ENCODE results near the gene SIPA1L3. TPM values are rescaled to one million over a fixed set of nuclear protein-coding genes. Genes with fewer than 3 reads are reported as not detected.
"Not testable (repeated sequence)": the region's sequence is repeated elsewhere in the genome, so short reads cannot be mapped to it uniquely, and the experiment has no call there.

Gene SIPA1L3
- total RNA-seq, 1 donor from 2014 or later, result 16.1 TPM

DNA sequence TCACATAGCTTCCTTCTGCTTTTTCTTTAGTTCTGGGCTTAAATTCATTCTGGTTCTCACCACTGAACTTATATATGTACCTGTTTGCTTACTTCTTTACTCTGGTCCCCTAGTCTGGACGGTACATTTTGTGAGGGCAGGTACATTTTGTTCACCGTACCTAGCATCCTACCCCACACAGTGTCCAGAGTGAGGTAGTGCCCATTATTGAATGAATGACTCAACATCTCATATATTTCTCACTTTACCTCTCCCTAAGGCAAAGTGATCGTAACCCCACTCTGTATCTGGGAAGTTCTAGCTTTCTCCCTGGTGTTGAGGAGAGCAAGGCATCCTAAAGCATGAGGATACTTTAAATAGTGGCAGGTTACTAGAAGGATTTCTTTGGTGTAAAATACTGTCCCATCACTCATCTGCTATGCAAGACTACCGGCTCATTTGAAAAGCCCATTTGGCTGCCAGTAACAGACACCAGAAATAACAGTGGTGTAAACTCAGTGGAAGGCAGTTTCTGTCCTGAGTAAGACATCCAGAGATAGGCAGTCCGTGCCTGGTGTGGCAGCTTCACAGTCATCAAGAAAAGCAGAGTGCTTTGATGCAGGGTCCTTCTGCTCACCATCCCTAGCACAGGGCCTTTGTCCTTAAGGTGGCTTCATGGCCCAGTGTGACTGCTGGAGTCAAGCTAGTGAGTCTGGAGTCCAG lies 111.8 kb downstream of the SIPA1L3 start:
- no peak for DNase-seq (ENCODE audit: low spot score)

DNA sequence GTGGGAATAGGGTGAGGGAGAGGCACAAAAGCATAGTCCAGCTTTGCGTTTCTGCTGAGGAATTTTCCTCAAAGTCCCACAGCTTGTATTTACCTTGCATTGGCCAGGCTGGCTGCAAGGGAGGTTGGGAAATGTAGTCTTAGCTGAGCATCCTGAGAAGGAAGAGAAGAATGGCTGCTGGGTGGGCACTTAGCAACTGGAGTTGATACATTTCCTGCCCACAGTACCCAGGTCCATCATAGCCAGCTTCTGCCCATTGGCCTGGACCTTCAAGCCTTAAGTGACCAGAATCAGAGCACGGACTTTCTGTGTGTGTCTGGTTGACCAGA lies 112.4 kb downstream of the SIPA1L3 start:
- DNase-seq (ENCODE audit: low spot score), result no peak

DNA sequence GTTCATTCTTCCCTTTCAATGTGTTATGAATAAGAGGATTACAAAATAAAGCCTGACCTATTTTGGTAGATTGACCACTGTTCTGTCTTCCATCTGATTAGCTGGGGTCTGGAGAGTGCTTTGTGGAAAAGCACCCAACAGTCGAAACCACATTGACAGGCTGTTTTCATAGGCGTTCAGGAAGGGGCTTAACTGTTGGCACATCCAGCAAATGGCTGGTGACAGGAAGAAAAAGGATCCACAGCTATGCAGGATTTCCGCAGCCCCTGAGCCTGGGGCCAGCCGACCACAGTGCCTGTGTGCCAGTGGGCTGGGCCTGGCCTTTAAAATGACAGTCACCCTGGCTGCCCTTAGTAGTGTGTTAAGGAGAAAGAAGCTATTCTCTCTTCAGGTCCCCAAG lies 113.3 kb downstream of the SIPA1L3 start:
- no peak for DNase-seq (ENCODE audit: low spot score)

DNA sequence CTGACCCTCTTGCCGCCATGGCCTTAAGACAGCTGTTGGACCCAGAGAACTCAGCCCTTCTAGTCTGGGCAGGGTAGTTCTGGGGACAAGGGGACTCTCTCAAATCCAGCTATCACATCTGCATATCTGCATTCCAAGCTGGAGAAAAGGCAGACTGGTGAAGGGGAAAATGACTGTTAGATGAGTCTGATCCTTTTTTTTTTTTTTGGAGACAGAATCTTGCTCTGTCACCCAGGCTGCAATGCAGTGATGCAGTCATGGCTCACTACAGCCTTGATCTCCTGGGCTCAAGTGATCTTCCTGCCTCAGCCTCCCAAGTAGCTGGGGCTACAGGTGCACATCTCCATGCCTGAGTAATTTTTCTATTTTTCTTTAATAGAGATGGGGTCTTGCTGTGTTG lies 114.3 kb downstream of the SIPA1L3 start:
- no peak for DNase-seq (ENCODE audit: low spot score)

DNA sequence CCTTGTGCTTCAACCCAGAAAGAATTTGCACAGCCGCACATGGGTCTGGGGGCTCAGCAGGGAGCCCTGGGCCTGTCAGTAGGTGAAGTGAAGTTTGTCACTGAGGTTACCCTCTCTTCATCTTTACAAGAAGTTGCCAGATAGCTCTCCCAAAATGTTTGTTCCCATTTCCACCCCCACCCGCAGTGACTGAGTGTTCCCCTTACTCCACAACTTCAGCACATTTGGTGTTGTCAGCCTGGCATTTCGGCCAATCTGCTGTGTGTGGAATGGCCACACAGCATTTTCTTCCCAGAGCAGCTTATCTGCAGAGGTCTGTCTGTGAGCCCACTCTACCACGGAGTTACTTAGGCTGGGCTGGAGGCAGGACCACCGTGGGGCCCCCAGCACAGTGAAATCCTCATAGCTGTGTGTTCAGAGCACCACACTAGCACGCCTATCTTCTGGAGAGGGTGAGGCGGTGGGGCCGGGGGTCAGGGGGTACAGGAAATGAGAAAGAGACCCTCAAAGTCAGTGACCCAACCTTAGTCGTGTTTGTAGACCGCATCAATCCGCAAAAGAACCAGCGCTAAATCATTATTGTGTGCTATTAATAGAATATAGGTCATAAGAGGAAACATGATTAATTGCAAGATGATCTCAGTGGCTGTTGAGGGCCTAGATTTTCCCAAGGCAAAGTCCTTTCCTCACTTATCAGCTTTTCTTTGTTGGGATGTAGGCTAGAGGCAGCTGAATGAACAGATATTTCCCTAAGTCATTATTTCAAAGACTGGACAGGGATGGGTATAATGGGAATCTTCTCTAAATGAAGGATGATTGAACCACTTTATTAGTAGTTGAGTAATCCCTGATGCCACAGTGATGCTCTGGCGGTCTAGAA lies 116.0 kb downstream of the SIPA1L3 start:
- no peak for DNase-seq (ENCODE audit: low spot score)

DNA sequence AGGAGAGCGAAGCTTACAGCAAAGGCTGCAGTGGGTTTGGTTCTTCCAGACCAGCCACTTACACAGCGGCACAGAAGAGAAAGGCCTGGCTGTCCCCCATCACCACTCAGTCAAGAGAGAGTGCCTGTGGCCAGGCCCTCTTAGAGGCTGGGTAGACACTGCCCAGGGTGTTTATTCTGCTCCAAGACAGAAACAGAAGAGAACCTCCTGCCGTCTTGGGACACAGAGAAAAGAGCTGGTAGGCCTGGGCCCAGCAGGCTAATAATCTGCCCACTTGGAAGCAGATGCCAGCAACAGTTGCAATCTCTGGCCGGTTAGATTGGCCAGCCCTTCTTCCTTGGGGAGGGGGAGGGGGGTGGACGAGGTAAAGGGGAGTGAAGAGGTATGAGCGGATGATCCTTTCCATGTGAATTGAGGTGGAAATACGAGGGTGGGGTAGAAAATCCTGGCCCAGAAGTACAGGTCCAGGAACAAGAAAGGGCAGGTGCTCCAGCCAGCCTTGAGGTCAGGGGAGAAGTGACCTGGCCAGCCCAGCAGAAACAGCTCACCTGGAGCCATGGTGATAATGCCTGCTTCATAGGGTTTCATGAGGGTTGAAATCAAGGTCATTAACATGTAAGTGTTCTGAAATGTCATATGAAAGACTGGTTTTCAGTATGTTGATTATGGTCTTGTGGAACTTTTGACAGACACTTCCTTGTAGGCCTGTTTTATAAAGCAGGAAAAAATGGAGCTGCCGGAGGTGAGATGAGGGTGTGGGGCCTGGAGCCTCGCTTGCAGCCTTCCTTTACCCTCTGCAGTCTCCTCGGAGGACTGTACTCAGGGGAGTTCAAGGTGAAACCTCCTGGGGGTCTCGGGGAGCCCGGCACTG lies 116.9 kb downstream of the SIPA1L3 start:
- no peak for DNase-seq (ENCODE audit: low spot score)

DNA sequence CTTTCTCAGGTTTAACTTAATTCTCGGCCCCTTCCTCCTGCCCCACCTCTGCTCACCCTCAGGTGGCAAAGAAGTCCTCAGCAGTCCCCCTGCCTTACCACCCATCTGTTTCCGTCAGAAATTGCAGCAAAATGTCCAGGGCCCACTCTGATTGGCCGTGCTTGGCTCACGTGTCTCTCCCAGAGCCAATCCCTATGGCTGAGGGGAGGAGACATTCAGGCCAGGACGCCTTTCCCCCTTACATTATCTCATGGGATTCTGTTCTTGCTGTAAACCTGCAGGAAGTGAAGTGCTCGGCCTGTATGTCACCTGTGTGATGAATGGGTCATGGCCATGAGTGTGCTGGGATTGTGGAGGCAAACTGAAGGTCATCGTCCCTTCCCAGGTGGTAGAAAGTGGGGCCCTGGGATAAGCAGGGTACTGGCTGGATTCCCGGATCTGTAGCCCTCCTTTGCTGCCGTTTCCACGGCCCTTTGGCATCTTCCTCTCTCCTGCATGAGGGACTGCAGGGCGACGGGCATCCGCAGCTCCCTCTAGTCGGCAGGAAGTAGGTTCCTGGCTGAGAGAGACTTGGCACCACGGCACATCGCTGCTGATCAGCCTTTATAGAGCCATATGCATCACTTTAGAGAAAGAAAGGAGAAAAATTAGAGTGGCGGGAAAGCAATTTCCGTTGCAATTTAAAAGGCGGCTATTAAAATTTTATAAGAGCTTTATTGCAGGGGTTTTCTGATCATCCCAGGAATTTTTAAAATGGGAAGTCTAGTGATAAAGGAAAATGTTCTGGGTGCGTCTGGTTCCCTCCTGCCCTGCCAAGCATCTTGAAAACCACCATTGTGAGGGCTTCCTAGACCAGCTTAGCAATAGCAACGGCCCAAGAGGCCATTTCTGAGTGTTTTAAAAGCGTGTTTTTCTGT lies 118.2 kb downstream of the SIPA1L3 start:
- DNase-seq (ENCODE audit: low spot score), result no peak

DNA sequence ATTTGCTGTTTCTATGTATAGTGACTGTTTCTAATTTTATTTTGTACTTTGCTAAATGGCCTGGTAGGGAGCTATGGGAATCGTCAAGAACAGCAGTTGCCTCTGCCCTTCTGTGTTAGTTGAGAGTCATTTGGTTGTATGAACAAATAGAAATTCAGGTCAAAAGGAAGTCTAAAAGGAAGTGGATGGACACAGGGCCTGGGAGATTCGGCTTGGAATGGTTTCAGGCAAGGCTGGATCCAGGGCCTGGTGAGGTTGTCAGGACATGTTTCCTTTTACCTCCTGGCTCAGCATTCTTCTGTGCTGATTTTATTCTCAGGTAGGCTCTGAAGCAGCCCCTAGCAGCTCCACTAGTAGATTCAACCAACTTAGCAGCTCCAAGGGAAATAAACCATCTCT lies 118.9 kb downstream of the SIPA1L3 start:
- DNase-seq (ENCODE audit: low spot score), result no peak

DNA sequence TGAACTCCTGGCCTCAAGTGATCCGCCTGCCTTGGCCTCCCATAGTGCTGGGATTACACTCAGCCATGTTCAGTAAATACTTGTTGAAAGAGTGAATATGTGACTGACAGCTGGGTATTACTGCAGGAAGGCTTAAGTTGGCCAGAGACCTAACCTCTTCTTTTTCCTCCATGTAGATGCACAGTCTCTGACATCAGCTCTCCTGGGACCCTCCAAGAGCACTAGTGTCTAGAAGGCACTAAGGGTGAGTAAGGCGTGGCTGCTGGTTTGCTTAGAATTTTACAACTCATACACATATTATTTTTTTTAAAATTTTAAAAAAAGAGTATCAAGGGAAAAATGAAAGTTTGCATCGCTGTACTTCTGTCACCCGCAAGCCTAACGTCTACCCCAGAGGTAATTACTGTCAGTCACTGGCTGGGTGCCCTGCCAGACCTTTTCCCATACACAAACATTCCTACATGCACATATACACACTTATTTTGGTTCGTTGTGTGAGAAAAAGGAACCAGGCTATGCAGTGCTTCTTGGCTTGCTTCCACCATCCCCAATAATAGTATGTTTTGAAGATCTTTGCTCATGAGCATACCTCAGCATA lies 122.0 kb downstream of the SIPA1L3 start:
- DNase-seq (ENCODE audit: low spot score), result no peak

DNA sequence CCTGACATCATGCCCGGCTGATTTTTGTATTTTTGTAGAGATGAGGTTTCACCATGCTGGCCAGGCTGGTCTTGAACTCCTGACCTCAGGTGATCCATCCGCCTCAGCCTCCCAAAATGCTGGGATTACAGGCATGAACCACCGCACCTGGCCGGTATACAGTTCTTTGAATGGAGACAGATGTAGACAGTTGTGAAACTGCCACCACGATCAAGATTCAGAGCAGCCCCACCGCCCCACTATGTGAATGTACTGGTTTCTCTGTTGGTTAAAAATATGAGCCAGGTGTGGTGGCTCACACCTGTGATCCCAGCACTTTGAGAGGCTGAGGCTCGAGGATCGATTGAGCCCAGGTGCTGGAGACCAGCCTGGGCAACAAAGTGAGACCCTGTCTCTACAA lies 123.0 kb downstream of the SIPA1L3 start:
- DNase-seq (ENCODE audit: low spot score), result not testable (repeated sequence)

DNA sequence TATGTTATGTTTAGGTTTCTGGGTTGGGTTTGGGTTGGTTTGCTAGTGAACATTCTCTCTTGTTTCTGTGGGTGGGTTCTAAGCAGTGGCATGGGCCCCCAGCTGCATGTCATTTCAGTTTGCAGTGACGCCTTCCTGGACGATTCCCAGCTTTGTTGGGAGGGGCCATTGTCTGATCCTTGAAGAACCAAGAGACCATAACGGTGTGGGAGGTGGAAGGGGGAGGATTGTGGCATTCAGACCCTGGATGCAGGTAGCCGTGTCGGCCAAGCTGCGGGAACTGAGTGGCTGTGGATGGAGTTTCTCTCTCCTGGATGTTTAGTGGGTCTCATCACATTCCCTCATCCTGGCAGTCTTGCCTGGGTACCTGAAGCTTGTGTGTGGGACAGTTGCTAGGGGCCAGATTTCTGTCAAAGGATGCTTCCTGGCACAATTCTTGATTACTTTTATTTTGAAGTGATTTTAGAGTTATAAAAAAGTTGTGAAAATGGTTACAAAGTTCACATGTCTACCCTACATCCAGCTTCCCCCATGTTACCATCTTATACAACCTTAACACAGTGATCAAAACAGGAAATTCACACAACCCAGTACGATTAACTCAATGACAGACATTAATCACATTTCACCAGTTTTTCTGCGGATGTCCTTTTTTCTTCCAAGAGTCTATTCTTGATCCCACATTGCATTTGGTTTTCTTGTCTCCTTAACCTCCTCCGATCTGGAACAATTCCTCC lies 123.8 kb downstream of the SIPA1L3 start:
- no peak for DNase-seq (ENCODE audit: low spot score)

DNA sequence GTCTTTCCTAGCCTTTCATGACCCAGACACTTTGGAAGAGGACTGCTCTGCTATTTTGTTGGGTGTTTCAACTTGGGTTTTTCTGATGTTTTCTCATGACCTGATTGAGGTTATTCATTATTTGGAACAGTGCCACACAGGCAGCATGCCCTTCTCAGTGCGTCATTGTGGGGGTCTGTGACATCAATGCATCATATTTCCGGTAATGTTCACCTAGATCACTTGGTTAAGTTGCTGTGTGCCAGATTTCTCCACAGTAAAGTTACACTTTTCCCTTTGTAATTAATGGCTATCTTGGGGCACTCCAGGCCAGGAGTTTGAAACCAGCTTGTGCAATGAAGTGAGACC lies 124.4 kb downstream of the SIPA1L3 start:
- no peak for DNase-seq (ENCODE audit: low spot score)

DNA sequence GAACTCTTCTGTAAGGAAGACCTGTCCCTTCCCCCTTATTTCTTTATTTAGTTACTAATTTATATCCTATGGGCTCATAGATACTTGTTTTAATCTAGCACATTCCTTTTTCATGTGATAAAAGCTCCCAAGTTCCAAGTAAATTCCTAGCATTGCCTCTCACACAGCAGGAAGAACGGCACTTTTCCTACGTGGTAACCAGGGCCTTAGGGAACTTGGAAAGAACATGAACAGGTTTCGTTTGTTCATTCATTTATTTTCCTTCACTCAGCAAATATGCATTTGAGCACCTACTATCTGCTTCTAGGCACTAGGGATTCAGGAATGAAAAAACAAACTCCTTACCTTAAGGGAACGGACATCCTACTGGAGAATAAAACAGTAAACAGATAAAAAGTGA lies 125.1 kb downstream of the SIPA1L3 start:
- no peak for DNase-seq (ENCODE audit: low spot score)

DNA sequence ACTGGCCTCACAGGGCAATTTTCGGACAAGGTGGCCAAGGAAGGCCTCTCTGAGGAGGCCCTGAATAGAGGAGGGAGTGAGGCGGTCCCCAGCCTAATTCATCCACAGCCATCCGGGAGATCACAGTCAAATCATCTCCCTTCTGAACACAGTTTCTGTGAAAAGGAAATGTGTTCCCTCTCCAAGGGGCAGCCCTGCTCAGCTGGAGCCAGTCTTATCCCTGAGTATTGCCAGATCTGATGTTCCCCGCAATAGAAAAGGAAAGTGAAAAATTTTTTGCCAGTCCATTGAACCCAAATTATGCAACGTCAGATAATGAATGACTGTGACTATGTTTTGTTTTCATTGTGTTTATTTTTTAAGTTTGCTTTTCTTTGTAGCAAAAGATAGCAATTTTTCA lies 125.9 kb downstream of the SIPA1L3 start:
- no peak for DNase-seq (ENCODE audit: low spot score)

DNA sequence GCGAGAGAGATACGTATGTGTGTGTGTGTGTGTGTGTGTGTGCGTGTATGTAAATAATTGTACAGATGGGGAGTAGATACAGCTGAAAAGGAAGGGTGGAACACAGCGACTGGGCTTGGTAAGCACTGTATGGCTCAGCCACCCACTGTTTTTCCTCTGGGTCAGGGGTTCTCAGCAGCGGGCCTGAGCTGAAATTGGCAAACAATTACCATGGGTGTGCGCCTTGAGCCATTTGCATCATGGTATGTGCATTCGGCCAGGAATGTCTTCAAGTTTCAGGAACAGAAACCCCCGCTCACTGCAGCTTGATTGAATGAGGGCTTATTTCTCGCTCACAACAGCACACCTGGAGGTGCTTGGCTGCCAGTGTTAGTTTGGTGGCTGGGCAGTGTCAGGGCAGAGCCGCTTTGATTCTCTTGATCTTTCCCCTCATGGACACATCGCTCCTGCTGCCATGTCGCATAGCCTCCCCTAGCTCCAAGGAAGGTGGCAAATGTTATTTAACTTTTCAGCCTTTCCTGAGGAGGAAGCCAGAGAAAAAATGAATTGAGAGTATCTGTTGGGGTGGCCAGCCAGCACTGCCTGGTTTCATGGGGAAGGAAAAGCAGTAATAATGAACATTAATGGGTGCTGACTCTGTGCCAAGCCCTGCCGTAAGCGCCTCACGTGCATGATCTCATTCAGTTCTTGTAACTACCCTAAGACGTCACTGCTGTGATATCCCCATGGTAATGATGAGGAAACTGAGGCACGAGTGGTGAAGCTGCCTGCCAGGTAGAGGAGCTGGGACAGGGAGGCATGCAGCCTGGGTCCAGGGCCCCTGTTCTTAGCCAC lies 126.9 kb downstream of the SIPA1L3 start:
- DNase-seq (ENCODE audit: low spot score), result no peak

DNA sequence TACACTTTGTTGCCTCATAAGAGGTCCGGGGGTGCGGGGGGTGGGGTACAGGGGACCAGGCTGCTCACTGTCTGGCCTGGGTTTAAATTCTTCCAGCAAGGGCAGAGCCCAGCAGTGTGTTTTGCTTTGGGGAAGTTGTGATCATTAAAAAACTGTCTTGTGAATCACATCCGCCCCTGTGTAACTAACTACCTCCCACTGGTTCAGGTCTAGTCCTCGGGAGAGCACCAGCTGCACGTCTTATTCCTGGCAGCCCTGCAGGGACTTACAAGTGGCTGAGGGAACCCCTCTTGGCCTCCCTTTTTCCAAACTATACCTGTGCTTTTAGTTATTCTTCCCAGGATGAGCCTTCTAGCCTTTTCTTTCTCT lies 127.5 kb downstream of the SIPA1L3 start:
- DNase-seq (ENCODE audit: low spot score), result no peak

DNA sequence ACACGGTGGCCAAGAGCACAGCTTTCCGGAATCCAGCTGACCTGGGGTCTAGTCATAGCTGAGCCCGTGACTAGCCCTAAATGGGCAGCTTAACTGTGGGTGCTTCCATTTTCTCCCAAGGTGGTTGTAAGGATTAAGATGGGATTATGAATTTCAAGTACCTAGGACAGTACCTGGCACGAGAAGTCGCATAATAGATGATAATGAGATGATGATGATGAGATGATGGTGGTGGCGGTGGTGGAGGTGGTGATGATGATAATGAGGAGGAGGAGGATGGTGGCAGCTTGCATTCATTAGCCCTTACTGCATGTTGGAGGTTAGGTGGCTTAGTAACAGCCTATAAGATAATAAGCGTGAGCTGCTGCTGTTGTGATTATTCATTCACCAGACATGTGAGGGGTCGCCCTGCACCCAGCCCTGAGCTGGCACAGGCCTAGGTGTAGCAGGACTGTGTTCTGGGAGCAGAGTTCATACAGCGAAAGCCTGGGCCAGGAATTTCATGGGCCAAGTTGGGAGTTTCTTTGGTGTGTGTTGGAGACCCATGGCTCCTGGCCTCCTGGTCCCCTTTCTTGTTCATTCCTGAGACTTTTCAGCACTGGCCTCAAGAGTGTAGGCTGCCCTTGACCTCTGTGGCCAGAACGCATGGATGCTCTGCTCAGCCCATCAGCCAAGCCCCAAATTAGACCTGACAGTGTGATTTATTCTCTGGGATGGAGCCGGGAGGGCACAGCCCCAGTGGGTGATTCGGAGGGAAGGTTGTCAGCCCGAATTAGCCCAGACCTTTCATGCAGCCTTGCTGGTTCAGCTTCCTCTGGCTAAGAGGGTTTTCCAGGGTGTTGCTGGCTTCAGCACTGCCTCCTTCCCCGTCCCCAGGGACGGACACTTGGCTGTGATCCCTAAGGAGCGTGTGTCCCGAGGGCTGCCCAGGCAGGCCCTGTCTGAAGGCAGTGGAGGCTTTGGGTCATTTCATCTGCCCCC lies 128.8 kb downstream of the SIPA1L3 start:
- DNase-seq (ENCODE audit: low spot score), result no peak

Data from mesenteric fat pad (tissue), 1 donor.